SKM-1 (cell line): ENCODE measurements around the gene MARS1.
"Not testable (repeated sequence)": the region's sequence is repeated elsewhere in the genome, so short reads cannot be mapped to it uniquely, and the experiment has no call there.

Experiments
- DNase-seq: peaks from one replicate; lab custom pipeline; 2025; ENCODE audit not compliant: unreplicated experiment; lab: John Stamatoyannopoulos, UW

Gene MARS1

GRCh38 chr12:57515408-57515933 lies 27.6 kb downstream of the MARS1 start:
- DNase-seq, result no peak

- no peak for DNase-seq
Observed at GRCh38 chr12:57515934-57516541, 28.2 kb downstream of the MARS1 start.

GRCh38 chr12:57516617-57517153 lies 28.8 kb downstream of the MARS1 start:
- no peak for DNase-seq

GRCh38 chr12:57517187-57517586 lies 29.3 kb downstream of the MARS1 start:
- DNase-seq, result no peak

- not testable (repeated sequence) for DNase-seq
Observed at GRCh38 chr12:57517718-57518117, 29.9 kb downstream of the MARS1 start.

- DNase-seq, result no peak
Observed at GRCh38 chr12:57518176-57518919, 30.5 kb downstream of the MARS1 start.

GRCh38 chr12:57518920-57519795 lies 31.3 kb downstream of the MARS1 start:
- no peak for DNase-seq

GRCh38 chr12:57519796-57520052 lies 31.9 kb downstream of the MARS1 start:
- no peak for DNase-seq

GRCh38 chr12:57520053-57520818 lies 32.4 kb downstream of the MARS1 start, which contains the start of gene DDIT3:
DDIT3 (minus strand) TSS chr12:57520514; CDS start chr12:57517406, 3,108 bp downstream.
- DNase-seq, result peak; percentile 77

GRCh38 chr12:57521525-57522010 lies 33.7 kb downstream of the MARS1 start:
- no peak for DNase-seq

- peak; percentile 24 for DNase-seq
Observed at GRCh38 chr12:57522011-57522886, 34.4 kb downstream of the MARS1 start, which contains the start of gene MBD6. MBD6 (plus strand) TSS chr12:57522824; CDS start chr12:57524304, 1,480 bp downstream.

GRCh38 chr12:57522887-57523705 lies 35.2 kb downstream of the MARS1 start:
- peak; percentile 24 for DNase-seq

- DNase-seq, result no peak
Observed at GRCh38 chr12:57523706-57524614, 36.1 kb downstream of the MARS1 start.

GRCh38 chr12:57524814-57525614 lies 37.1 kb downstream of the MARS1 start:
- DNase-seq, result no peak

- no peak for DNase-seq
Observed at GRCh38 chr12:57525615-57526383, 37.9 kb downstream of the MARS1 start.
